ENCODE data around the gene SDK2.

Gene SDK2

DNA sequence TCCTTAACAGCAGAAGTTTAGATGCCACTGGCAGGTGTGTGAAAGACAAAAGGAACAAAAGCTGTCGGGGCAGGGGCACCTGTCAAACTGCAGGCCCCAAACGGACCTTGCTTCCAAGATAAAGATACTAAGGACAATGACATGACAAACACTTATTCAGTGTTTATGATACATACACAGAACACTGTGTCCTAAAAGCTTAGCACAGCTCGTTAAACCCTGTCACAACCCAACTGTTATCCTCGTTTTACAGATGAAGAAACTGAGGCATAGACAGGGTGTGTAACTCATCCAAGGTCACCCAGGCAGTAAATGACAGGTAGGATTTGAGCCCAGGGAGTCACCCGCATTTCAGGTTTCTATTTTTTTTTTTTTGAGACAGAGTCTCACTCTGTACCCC, 9.6 kb downstream of the SDK2 start:
- Histone ChIP-seq H3K4me3 (ENCODE audit: low read depth, low read length) (no peak overlapping the region), H3K27me3 (no peaks in the 10 kb centered on the region), H3K4me1 (no peaks in the 10 kb centered on the region), H3K9me3 (no peaks in the 10 kb centered on the region), H3K36me3 (no peaks in the 10 kb centered on the region)
- TF ChIP-seq, protein P1, sequence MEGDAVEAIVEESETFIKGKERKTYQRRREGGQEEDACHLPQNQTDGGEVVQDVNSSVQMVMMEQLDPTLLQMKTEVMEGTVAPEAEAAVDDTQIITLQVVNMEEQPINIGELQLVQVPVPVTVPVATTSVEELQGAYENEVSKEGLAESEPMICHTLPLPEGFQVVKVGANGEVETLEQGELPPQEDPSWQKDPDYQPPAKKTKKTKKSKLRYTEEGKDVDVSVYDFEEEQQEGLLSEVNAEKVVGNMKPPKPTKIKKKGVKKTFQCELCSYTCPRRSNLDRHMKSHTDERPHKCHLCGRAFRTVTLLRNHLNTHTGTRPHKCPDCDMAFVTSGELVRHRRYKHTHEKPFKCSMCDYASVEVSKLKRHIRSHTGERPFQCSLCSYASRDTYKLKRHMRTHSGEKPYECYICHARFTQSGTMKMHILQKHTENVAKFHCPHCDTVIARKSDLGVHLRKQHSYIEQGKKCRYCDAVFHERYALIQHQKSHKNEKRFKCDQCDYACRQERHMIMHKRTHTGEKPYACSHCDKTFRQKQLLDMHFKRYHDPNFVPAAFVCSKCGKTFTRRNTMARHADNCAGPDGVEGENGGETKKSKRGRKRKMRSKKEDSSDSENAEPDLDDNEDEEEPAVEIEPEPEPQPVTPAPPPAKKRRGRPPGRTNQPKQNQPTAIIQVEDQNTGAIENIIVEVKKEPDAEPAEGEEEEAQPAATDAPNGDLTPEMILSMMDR (IDR thresholded peaks at IDR 0.05; ENCODE audit: low read depth, low read length), result no peak
- no peak for DNase-seq

DNA sequence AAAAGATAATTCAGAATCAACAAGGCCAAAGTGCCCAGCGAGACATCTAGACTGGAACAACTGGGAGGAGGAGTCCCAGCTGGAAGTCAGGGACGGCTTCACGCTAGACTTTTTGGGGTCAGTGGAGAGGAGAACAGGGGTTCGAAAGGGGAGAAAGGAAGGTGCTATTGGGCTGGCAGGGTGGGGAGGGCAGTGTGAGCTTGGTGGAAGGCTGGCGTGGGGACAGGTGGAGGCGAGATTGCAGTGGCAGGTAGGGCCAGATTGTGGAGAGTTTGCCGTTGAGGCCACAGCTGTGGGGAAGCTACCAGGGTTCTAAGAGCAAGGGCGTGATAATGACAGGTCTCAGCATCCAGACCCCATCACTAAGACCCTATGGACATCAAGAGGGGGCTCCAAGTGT, 10.5 kb downstream of the SDK2 start:
- H3K4me3 ChIP-seq (ENCODE audit: low read depth, low read length), result no peak overlapping the region
- no peaks in the 10 kb centered on the region for H3K27me3 ChIP-seq
- no peaks in the 10 kb centered on the region for H3K36me3 ChIP-seq
- no peaks in the 10 kb centered on the region for H3K4me1 ChIP-seq
- H3K9me3 ChIP-seq, result no peaks in the 10 kb centered on the region
- TF ChIP-seq, protein P1 (IDR thresholded peaks at IDR 0.05; ENCODE audit: low read depth, low read length), result no peak
- DNase-seq, result no peak

DNA sequence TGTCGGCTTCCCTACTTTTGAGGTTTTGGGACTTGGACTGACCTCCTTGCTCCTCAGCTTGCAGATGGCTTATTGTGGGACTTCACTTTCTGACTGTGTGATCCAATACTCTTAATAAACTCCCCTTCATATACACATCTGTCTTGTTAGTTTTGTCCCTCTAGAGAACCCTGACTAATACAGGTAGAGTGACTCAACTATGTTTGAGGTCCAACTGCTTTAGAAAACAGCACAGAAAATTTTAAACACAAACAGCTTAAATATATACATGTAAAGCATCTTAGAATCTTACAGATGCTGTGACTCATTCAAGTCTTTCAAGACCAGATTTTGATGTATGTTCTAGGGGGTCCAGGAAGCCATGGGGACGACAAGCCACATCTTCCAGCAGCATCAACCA, 11.7 kb downstream of the SDK2 start:
- no peak for DNase-seq
- no peaks in the 10 kb centered on the region for H3K27me3 ChIP-seq
- no peak overlapping the region for H3K4me3 ChIP-seq (ENCODE audit: low read depth, low read length)
- H3K36me3 ChIP-seq, result no peaks in the 10 kb centered on the region
- TF ChIP-seq, protein P1 (IDR thresholded peaks at IDR 0.05; ENCODE audit: low read depth, low read length), result no peak
- no peaks in the 10 kb centered on the region for H3K9me3 ChIP-seq
- no peaks in the 10 kb centered on the region for H3K4me1 ChIP-seq

DNA sequence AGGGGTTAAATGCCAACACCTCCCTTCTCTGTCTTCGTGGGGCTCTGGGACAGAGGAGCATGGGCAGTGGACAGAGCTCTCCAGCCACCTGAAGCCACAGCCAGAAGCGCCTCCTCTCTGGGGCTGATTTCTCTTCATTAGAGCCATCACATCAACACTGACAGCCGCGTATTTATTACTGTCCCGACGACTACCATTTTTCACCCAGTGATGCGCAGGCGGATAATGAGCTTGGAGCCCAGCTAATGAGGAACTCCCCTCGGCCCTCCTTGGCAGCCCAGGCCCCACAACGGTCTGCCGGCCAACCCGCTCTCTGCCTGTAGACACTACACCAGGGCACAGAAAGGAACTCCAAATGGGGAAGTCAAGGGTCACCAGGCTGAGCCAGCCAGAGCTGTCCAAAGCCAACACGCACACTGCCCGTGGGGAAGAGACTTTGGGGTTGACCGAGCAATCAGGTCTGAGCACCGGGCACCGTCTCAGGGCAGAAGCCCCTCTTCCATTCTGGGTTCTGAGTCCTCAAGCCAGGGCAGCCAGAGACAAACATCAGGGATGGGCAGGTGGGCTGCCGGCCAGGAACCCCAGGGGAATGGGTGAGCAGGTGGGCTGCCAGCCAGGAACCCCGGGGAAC, 13.2 kb downstream of the SDK2 start:
- Histone ChIP-seq H3K9me3 (no peaks in the 10 kb centered on the region), H3K4me1 (no peaks in the 10 kb centered on the region), H3K36me3 (no peaks in the 10 kb centered on the region), H3K27me3 (no peaks in the 10 kb centered on the region), H3K4me3 (ENCODE audit: low read depth, low read length) (no peak overlapping the region)
- TF ChIP-seq, protein P1 (IDR thresholded peaks at IDR 0.05; ENCODE audit: low read depth, low read length), result no peak
- no peak for DNase-seq

DNA sequence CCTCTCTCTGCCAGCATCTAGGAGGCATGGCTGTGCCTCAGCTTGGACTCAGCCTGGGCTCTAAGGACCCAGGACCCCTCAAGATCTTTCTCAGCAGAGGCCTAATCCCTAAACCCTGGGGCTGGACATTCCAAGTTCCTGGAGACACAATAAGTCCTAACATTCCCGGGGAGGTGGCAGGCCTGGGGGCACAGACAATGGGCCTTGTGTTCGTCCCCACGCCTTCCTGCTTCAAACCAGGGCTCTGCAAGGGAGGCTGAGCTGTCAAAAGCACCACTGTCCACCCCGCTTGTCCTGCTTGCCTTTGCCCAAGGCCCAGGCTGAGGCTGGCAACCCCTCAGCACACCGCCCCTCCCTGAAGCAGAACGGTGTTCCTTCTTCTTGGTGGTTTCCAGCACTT, 13.7 kb downstream of the SDK2 start:
- Histone ChIP-seq H3K27me3 (no peaks in the 10 kb centered on the region), H3K36me3 (no peaks in the 10 kb centered on the region), H3K4me1 (no peaks in the 10 kb centered on the region), H3K9me3 (no peaks in the 10 kb centered on the region), H3K4me3 (ENCODE audit: low read depth, low read length) (no peak overlapping the region)
- TF ChIP-seq, protein P1 (IDR thresholded peaks at IDR 0.05; ENCODE audit: low read depth, low read length), result no peak
- DNase-seq, result no peak

DNA sequence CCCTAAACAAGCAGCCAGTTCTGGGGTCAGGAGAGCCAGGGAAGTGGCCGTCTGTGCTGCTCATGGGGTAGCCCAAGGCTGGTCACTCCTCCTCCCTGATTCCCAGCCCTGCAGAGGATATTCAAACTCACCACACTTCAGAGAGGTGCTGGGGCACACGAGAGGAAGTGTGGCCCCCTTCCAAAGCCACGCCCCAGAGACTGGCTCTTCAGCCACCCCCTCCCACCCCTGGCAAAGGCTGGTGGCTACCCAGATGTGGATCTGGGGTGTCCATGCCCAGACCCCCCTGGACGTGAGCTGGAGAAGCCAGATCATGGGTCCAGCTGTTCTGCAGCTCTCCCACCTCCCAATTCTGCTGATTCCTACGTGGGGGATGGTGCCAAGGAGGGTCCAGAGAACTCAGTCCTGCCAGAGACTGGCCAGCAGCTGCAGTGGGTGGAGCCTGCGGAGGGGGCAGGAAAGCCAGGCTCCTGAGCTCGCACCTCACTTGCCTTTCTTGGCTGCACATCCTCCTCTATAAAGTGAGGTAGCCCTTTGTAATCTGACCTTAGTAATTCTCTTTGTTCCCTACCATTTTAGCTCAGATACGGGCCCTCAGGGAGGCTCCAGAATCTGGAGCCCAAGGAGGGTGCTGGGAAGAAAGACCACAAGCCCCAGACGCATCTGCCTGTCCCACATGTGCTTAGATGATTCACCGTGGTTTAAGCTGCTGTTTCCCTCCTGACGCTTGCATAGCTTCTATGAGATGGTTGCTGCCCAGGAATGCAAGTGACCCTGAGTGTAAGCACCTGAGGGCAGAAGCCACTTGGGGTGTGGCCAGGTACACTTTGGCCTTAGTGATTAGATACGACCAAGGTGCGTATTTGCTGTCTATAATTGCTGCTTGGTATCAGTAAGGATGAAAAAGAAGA, 15.3 kb downstream of the SDK2 start:
- TF ChIP-seq, protein P1 (IDR thresholded peaks at IDR 0.05; ENCODE audit: low read depth, low read length), result no peak
- Histone ChIP-seq H3K36me3 (no peaks in the 10 kb centered on the region), H3K27me3 (no peaks in the 10 kb centered on the region), H3K4me1 (no peaks in the 10 kb centered on the region), H3K4me3 (ENCODE audit: low read depth, low read length) (no peak overlapping the region), H3K9me3 (no peaks in the 10 kb centered on the region)
- no peak for DNase-seq
